ENCODE data around the gene RIPK1. TPM values are rescaled to one million over a fixed set of nuclear protein-coding genes. Genes with fewer than 3 reads are reported as not detected.
"Not testable (repeated sequence)": the region's sequence is repeated elsewhere in the genome, so short reads cannot be mapped to it uniquely, and the experiment has no call there.

RIPK1 gene
- total RNA-seq, 1 donor from 2014 or later: 21.8 TPM

- DNase-seq: no peak
- intact Hi-C loops (cut with micrococcal nuclease): no loop called here
- H3K9me3 Mint-ChIP-seq: no peaks in the 10 kb centered on the region
- no peak for ATAC-seq (ENCODE audit: low read depth)
- H3K4me3 Mint-ChIP-seq: no peak overlapping the region
- H3K27me3 Mint-ChIP-seq: peaks cover 13% of the 10 kb centered on the region
- no peaks in the 10 kb centered on the region for H3K4me1 Mint-ChIP-seq
- POLR2A ChIA-PET: interaction anchor here (1.2 kb wide), 1 partner anchor 19 kb away, joined by 7 read pairs; no protein-coding TSS in a partner anchor
- H3K27ac Mint-ChIP-seq: no peak overlapping the region
- no peak for TF ChIP-seq CTCF (IDR thresholded peaks at IDR 0.05)
- CTCF ChIA-PET: no interaction called here
- H3K36me3 Mint-ChIP-seq (ENCODE audit: low read depth): no peaks in the 10 kb centered on the region
Observed at GRCh38 chr6:3045777-3046176, 22.5 kb upstream of the RIPK1 start.

GRCh38 chr6:3046295-3046694, 22.0 kb upstream of the RIPK1 start:
- no peaks in the 10 kb centered on the region for H3K9me3 Mint-ChIP-seq
- ChIA-PET CTCF (no interaction called here), POLR2A (interaction anchor here (0.6 kb wide), 1 partner anchor 18 kb away, joined by 3 read pairs; no protein-coding TSS in a partner anchor)
- peaks cover 13% of the 10 kb centered on the region for H3K27me3 Mint-ChIP-seq
- intact Hi-C loops (cut with micrococcal nuclease): no loop called here
- no peaks in the 10 kb centered on the region for H3K36me3 Mint-ChIP-seq (ENCODE audit: low read depth)
- no peaks in the 10 kb centered on the region for H3K4me1 Mint-ChIP-seq
- ATAC-seq (ENCODE audit: low read depth) (no peak), DNase-seq (no peak)
- no peak for TF ChIP-seq CTCF (IDR thresholded peaks at IDR 0.05)
- H3K27ac Mint-ChIP-seq: no peak overlapping the region
- no peak overlapping the region for H3K4me3 Mint-ChIP-seq

DNA sequence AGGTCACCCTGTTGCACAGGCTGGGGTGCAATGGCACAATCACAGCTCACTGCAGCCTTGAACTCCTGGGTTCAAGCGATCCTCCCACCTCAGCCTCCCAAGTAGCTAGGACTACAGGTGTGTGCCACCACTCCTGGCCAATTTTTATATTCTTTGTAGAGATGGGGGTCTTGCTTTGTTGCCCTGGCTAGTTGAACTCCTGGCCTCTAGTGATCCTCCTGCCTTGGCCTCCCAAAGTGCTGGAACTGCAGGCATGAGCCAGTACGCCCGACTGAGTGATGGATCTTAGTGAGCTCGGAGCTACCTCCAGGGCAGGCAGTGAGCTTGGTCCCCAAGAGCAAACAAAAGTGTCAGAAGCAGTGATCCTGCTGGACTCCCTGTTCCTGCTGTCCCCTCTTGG, 20.3 kb upstream of the RIPK1 start:
- not testable (repeated sequence) for DNase-seq

GRCh38 chr6:3052481-3053230, 15.6 kb upstream of the RIPK1 start:
- no peak for TF ChIP-seq CTCF (IDR thresholded peaks at IDR 0.05)
- intact Hi-C loops (cut with micrococcal nuclease): loop anchor here (1.0 to 2.0 kb wide), 6 partner anchors 20 to 261 kb away; partner anchors contain the start of gene NQO2

More for the DNA sequence above, 20.3 kb upstream of the RIPK1 start:
- ATAC-seq (ENCODE audit: low read depth); POLR2A ChIA-PET; H3K4me1 Mint-ChIP-seq; H3K27ac Mint-ChIP-seq; H3K4me3 Mint-ChIP-seq; H3K36me3 Mint-ChIP-seq (ENCODE audit: low read depth); intact Hi-C loops (cut with micrococcal nuclease); CTCF ChIA-PET; H3K9me3 Mint-ChIP-seq: not testable (repeated sequence)
- H3K27me3 Mint-ChIP-seq: peaks cover 13% of the 10 kb centered on the region

GRCh38 chr6:3053231-3053508, 15.1 kb upstream of the RIPK1 start:
- ChIA-PET CTCF (interaction anchor here (0.6 to 5.4 kb wide), 9 partner anchors 11 to 845 kb away, joined by 3 to 50 read pairs (median 5); partner anchors contain the start of gene NQO2), POLR2A (interaction anchor here (0.6 to 3.1 kb wide), 17 partner anchors 11 to 288 kb away, joined by 3 to 64 read pairs (median 5); partner anchors contain the start of genes NQO2, RIPK1, SERPINB1 and WRNIP1)
- DNase-seq (no peak), ATAC-seq (ENCODE audit: low read depth) (no peak)
- Mint-ChIP-seq H3K4me3 (peak overlapping the region; percentile 76), H3K27ac (no peak overlapping the region), H3K27me3 (peaks cover 9% of the 10 kb centered on the region), H3K9me3 (no peaks in the 10 kb centered on the region), H3K4me1 (peaks cover 14% of the 10 kb centered on the region), H3K36me3 (ENCODE audit: low read depth) (no peaks in the 10 kb centered on the region)
- TF ChIP-seq CTCF (IDR thresholded peaks at IDR 0.05): no peak
- intact Hi-C loops (cut with micrococcal nuclease): loop anchor here (1.0 to 2.0 kb wide), 6 partner anchors 21 to 262 kb away; partner anchors contain the start of gene NQO2

More at GRCh38 chr6:3052481-3053230, 15.6 kb upstream of the RIPK1 start:
- ChIA-PET POLR2A (interaction anchor here (1.2 to 3.1 kb wide), 8 partner anchors 11 to 63 kb away, joined by 9 to 64 read pairs (median 12); partner anchors contain the start of genes NQO2 and RIPK1), CTCF (interaction anchor here (1.2 to 5.4 kb wide), 3 partner anchors 29 to 54 kb away, joined by 7 to 50 read pairs (median 12); partner anchors contain the start of gene NQO2)
- ATAC-seq (ENCODE audit: low read depth): no peak
- Mint-ChIP-seq H3K36me3 (ENCODE audit: low read depth) (no peaks in the 10 kb centered on the region), H3K27ac (no peak overlapping the region), H3K9me3 (no peaks in the 10 kb centered on the region), H3K4me1 (peaks cover 14% of the 10 kb centered on the region), H3K27me3 (peaks cover 9% of the 10 kb centered on the region), H3K4me3 (peak overlapping the region; percentile 76)
- DNase-seq: no peak

DNA sequence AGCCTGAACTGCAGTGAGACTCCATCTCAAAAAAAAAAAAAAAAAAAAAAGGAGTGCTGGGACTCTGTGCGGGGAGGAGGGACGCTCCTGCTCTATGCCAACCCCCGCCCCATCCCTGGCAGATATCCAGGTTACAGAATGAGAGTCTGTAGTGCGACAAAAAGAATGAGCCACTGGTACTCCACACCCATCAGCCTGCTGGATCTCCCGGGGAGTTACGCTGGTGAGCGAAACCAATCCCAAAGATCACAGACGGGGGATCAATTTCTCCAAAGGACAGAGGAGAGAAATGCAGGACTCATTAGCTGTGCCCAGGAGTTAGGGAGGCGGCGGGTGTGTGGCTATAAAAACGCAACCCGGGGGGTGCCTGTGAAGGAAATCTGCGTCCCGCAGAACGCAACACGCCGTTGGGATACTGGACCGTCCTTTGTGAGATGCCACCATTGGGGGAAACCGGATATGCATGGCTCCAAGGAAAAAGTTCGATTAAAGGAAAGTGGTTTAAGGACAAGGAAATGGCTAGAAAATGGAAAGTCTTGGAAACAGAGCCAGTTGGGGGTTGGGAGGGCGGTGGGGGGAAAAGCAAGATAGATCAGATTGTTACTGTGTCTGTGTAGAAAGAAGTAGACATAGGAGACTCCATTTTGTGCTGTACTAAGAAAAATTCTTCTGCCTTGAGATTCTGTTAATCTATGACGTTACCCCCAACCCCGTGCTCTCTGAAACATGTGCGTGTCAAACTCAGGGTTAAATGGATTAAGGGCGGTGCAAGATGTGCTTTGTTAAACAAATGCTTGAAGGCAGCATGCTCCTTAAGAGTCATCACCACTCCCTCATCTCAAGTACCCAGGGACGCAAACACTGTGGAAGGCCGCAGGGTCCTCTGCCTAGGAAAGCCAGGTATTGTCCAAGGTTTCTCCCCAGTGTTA, 13.8 kb upstream of the RIPK1 start:
- Mint-ChIP-seq H3K4me3 (peak overlapping the region; percentile 76), H3K4me1 (peaks cover 14% of the 10 kb centered on the region)
- CTCF ChIA-PET: interaction anchor here (0.6 to 5.4 kb wide), 8 partner anchors 9 to 263 kb away, joined by 3 to 50 read pairs (median 6); partner anchors contain the start of gene NQO2
- H3K36me3 Mint-ChIP-seq (ENCODE audit: low read depth); H3K27ac Mint-ChIP-seq; intact Hi-C loops (cut with micrococcal nuclease); DNase-seq; H3K27me3 Mint-ChIP-seq; H3K9me3 Mint-ChIP-seq; ATAC-seq (ENCODE audit: low read depth): not testable (repeated sequence)
- POLR2A ChIA-PET: interaction anchor here (0.5 to 3.1 kb wide), 20 partner anchors 9 to 289 kb away, joined by 3 to 64 read pairs (median 5); partner anchors contain the start of genes NQO2, RIPK1 and WRNIP1

GRCh38 chr6:3055158-3055499, 13.2 kb upstream of the RIPK1 start:
- POLR2A ChIA-PET: interaction anchor here (1.2 kb wide), 1 partner anchor 55 kb away, joined by 4 read pairs; the partner anchor contains the start of gene NQO2
- H3K27me3 Mint-ChIP-seq; intact Hi-C loops (cut with micrococcal nuclease): not testable (repeated sequence)

More at GRCh38 chr6:3055158-3055499, 13.2 kb upstream of the RIPK1 start:
- H3K9me3 Mint-ChIP-seq; H3K36me3 Mint-ChIP-seq (ENCODE audit: low read depth); H3K27ac Mint-ChIP-seq; DNase-seq; ATAC-seq (ENCODE audit: low read depth); H3K4me3 Mint-ChIP-seq: not testable (repeated sequence)
- peaks cover 14% of the 10 kb centered on the region for H3K4me1 Mint-ChIP-seq
- CTCF ChIA-PET: interaction anchor here (1.1 to 5.4 kb wide), 2 partner anchors 57 to 125 kb away, joined by 3 to 50 read pairs; partner anchors contain the start of gene NQO2
